GM23338 (cell line): Measurements from ENCODE around the gene TASP1. TPM values are rescaled to one million over a fixed set of nuclear protein-coding genes. Genes with fewer than 3 reads are reported as not detected.

Experiments used
- ATAC-seq: fragments of 200-7000 bp; cut with Tn5 transposase; 3 replicates; pipeline ENCODE4 v1.9.1; 2020
- DNase-seq: peaks from one replicate; pipeline ENCODE4 v3.0.0-alpha.2; 2015; ENCODE audit warnings: low spot score
- H2AFZ ChIP-seq: fragments of 200-600 bp; sonication (generic); 2 replicates; pipeline ENCODE4 v1.8.0; 2016; ENCODE audit warnings: antibody characterized with exemption, mild to moderate bottlenecking, moderate library complexity
- H3F3A ChIP-seq: fragments of 200-600 bp; sonication (generic); replicated peaks from 2 replicates; pipeline ENCODE4 v1.8.0; 2017; ENCODE audit warnings: antibody characterized with exemption, mixed run types, low read depth
- H3K27ac ChIP-seq: fragments of 200-600 bp; sonication (generic); 2 replicates; pipeline ENCODE4 v1.6.1; 2016; ENCODE audit warnings: low read depth
- H3K27me3 ChIP-seq: fragments of 200-600 bp; sonication (generic); 2 replicates; pipeline ENCODE4 v1.8.0; 2016; ENCODE audit warnings: mild to moderate bottlenecking, mixed run types, moderate library complexity; ENCODE audit not compliant: insufficient read depth
- H3K36me3 ChIP-seq: fragments of 200-600 bp; sonication (generic); 2 replicates; pipeline ENCODE4 v1.8.0; 2016; ENCODE audit warnings: mild to moderate bottlenecking; ENCODE audit not compliant: insufficient read depth
- H3K4me1 ChIP-seq: fragments of 200-600 bp; sonication (generic); 2 replicates; pipeline ENCODE4 v1.8.0; 2016; ENCODE audit warnings: mild to moderate bottlenecking, moderate library complexity; ENCODE audit not compliant: insufficient read depth
- H3K4me2 ChIP-seq: fragments of 200-600 bp; sonication (generic); 2 replicates; pipeline ENCODE4 v1.7.1; 2017; ENCODE audit warnings: mixed run types
- H3K4me3 ChIP-seq: fragments of 200-600 bp; sonication (generic); 2 replicates; pipeline ENCODE4 v1.6.1; 2016; ENCODE audit warnings: mixed run types
- H3K79me2 ChIP-seq: fragments of 200-600 bp; sonication (generic); replicated peaks from 2 replicates; pipeline ENCODE4 v1.8.0; 2017; ENCODE audit warnings: mild to moderate bottlenecking; ENCODE audit not compliant: insufficient read depth
- H3K9me2 ChIP-seq: fragments of 200-600 bp; sonication (generic); 2 replicates; pipeline ENCODE4 v1.8.0; 2017; ENCODE audit not compliant: insufficient read depth
- H4K20me1 ChIP-seq: fragments of 200-600 bp; sonication (generic); replicated peaks from 2 replicates; pipeline ENCODE4 v1.8.0; 2017; ENCODE audit warnings: mild to moderate bottlenecking; ENCODE audit not compliant: insufficient read depth
- H3K27ac Mint-ChIP-seq: 2 replicates; pipeline ENCODE4 v1.8.0; 2020; ENCODE audit warnings: inconsistent platforms, mild to moderate bottlenecking, moderate library complexity, mixed read lengths
- H3K27me3 Mint-ChIP-seq: 3 replicates; pipeline ENCODE4 v1.8.0; 2022; ENCODE audit warnings: low read depth, mild to moderate bottlenecking, moderate library complexity, mixed read lengths, inconsistent platforms; ENCODE audit not compliant: insufficient read depth, poor library complexity
- H3K36me3 Mint-ChIP-seq: 3 replicates; pipeline ENCODE4 v1.8.0; 2021; ENCODE audit warnings: low read depth, mild to moderate bottlenecking, inconsistent platforms, moderate library complexity, mixed read lengths
- H3K4me1 Mint-ChIP-seq: 3 replicates; pipeline ENCODE4 v1.8.0; 2020; ENCODE audit warnings: mild to moderate bottlenecking, inconsistent platforms, mixed read lengths
- H3K4me3 Mint-ChIP-seq: 3 replicates; pipeline ENCODE4 v1.8.0; 2021; ENCODE audit warnings: moderate library complexity, mild to moderate bottlenecking, inconsistent platforms, mixed read lengths
- H3K9me3 Mint-ChIP-seq: 3 replicates; pipeline ENCODE4 v1.8.0; 2020; ENCODE audit warnings: moderate library complexity, mild to moderate bottlenecking, inconsistent platforms, mixed read lengths
- CREB1 ChIP-seq: fragments of 250-450 bp; sonication (Bioruptor Pico); IDR thresholded peaks from 2 replicates; pipeline ENCODE4 v1.5.0; 2020; ENCODE audit warnings: low read depth, mild to moderate bottlenecking, moderate library complexity
- EZH2 ChIP-seq: fragments of 200-600 bp; sonication (generic); IDR thresholded peaks from one replicate; pipeline ENCODE4 v1.8.0; 2017; ENCODE audit warnings: antibody characterized with exemption, mild to moderate bottlenecking, low read depth; ENCODE audit not compliant: unreplicated experiment
- JUNB ChIP-seq: IDR thresholded peaks from one replicate; pipeline ENCODE4 v1.6.1; 2016; ENCODE audit warnings: antibody characterized with exemption; ENCODE audit not compliant: unreplicated experiment
- NANOG ChIP-seq: IDR thresholded peaks from 2 replicates; pipeline ENCODE4 v1.6.1; 2016; ENCODE audit warnings: antibody characterized with exemption, borderline replicate concordance
- POLR2AphosphoS5 ChIP-seq: IDR thresholded peaks from 2 replicates; pipeline ENCODE4 v1.6.1; 2016; ENCODE audit warnings: antibody characterized with exemption, low read depth
- polyA plus RNA-seq: library from polyadenylated mRNA; unstranded; fragments of >200 nt; fragmentation: Nextera tagmentation; extraction: Ambion mirVana; gene quantifications from 2 replicates; pipeline ENCODE4 v1.2.1, GENCODE V29; 2016
- total RNA-seq: library from RNA; depleted of rRNA; stranded (reverse); fragments of >200 nt; shearing (Covaris generic); gene quantifications from 2 replicates; pipeline ENCODE4 v1.2.3, GENCODE V29; 2014
- TF ChIP-seq, protein P1 (sequence below): IDR thresholded peaks from 2 replicates; pipeline ENCODE4 v1.6.1; 2016; ENCODE audit warnings: antibody characterized with exemption

TASP1 gene
- total and polyA plus RNA-seq, 2 experiments from 2014 or later, result 9.7 to 9.8 TPM

DNA sequence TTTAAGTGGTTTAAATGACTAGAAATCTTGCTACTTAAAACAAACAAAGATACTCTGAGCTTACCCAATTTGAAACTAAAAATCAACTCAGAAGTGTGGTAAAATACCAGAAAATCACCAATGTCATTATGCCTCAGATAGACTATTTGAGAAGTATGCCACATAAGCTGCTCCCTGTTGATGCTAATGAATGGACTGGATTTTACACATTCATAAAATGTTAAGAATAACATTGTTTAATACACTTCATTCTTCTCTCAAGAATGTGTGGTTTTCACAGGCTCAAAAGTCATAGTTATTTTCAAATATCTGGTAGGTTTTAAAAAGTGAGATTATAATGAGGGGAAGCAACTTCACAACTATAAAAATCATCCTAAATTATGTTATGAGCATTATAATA is 170.6 kb downstream of the TASP1 start:
- TF ChIP-seq, protein P1, sequence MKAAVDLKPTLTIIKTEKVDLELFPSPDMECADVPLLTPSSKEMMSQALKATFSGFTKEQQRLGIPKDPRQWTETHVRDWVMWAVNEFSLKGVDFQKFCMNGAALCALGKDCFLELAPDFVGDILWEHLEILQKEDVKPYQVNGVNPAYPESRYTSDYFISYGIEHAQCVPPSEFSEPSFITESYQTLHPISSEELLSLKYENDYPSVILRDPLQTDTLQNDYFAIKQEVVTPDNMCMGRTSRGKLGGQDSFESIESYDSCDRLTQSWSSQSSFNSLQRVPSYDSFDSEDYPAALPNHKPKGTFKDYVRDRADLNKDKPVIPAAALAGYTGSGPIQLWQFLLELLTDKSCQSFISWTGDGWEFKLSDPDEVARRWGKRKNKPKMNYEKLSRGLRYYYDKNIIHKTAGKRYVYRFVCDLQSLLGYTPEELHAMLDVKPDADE, result no peak
- TF ChIP-seq EZH2, result no peak
- Histone ChIP-seq H3K27me3 (no peaks in the 10 kb centered on the region), H3K79me2 (no peaks in the 10 kb centered on the region), H3K4me2 (no peak overlapping the region), H3F3A (no peaks in the 10 kb centered on the region), H2AFZ (no peak overlapping the region), H3K9me2 (no peaks in the 10 kb centered on the region), H3K4me3 (no peak overlapping the region), H4K20me1 (no peaks in the 10 kb centered on the region), H3K36me3 (no peaks in the 10 kb centered on the region), H3K4me1 (peaks cover 4% of the 10 kb centered on the region; the same call in 1 of the 2 replicates), H3K27ac (no peak overlapping the region)
- ATAC-seq (no peak), DNase-seq (no peak)
- H3K4me3 Mint-ChIP-seq, result no peak overlapping the region
- peaks cover 6% of the 10 kb centered on the region; the same call in 2 of the 3 replicates for H3K4me1 Mint-ChIP-seq
- H3K9me3 Mint-ChIP-seq, result peaks cover 11% of the 10 kb centered on the region
- H3K36me3 Mint-ChIP-seq, result peaks cover 12% of the 10 kb centered on the region; the same call in 2 of the 3 replicates
- H3K27ac Mint-ChIP-seq, result no peak overlapping the region
- H3K27me3 Mint-ChIP-seq, result no peaks in the 10 kb centered on the region

DNA sequence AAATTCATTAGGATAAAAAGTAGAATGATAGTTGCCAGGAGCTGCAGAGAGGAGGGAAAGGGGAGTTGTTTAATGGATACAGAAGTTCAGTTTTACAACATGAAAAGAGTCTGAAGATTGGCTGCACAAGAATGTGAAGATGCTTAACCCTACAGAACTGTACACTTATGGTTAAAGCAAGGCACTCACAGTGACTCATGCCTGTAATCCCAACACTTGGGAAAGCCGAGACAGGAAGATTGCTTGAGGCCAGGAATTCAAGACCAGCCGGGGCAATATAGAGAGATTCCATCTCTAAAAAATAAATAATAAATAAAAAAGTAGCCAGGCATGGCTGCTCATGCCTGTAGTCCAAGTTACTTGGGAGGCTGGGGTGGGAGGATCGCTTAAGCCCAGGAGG is 174.0 kb downstream of the TASP1 start:
- Mint-ChIP-seq H3K27ac (no peak overlapping the region), H3K4me3 (no peak overlapping the region)

DNA sequence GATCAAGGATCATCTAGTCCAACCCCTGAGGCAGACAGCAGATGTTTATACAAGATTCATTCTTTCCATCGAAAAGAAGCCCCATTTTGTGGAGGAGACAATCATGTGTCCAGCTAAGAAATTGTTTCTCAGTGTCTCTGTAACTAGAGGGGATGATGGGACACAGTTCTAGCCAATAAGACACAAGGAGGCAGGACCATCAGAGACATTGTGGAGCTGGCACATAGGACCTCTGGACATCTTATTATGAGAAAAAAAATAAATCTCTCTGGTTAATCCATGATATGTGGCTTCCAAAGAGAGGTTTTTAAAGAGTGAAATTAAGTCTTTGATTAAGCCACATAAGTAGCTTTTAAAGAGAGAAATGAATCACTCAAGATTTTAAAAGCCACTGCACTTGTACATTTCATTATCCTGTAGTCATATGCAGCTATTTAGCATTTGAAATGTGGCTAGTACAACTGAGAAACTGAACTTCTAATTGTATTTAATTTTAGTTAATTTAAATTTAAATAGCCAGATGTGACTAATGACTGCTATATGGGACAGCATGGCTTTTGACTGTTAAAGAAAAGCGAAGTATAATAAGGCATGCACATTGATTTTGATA is 176.8 kb downstream of the TASP1 start:
- no peak for TF ChIP-seq CREB1 (CRISPR knock-in tag)
- no peak for ATAC-seq
- peaks cover 9% of the 10 kb centered on the region; the same call in 2 of the 3 replicates for H3K4me1 Mint-ChIP-seq

More for the DNA sequence above, 174.0 kb downstream of the TASP1 start:
- no peaks in the 10 kb centered on the region for H3K79me2 ChIP-seq
- H3K9me2 ChIP-seq, result no peaks in the 10 kb centered on the region; the same call in 1 of the 2 replicates
- H4K20me1 ChIP-seq, result no peaks in the 10 kb centered on the region
- H3K4me3 ChIP-seq, result no peak overlapping the region
- no peak for TF ChIP-seq NANOG
- TF ChIP-seq POLR2AphosphoS5, result no peak
- TF ChIP-seq CREB1 (CRISPR knock-in tag), result no peak
- TF ChIP-seq JUNB, result no peak
- H3K4me1 Mint-ChIP-seq, result peaks cover 9% of the 10 kb centered on the region; the same call in 2 of the 3 replicates
- no peaks in the 10 kb centered on the region for H3F3A ChIP-seq
- peaks cover 5% of the 10 kb centered on the region; the same call in 2 of the 3 replicates for H3K36me3 Mint-ChIP-seq
- H3K4me1 ChIP-seq, result peaks cover 9% of the 10 kb centered on the region; the same call in 1 of the 2 replicates
- DNase-seq (no peak), ATAC-seq (no peak)
- H2AFZ ChIP-seq, result no peak overlapping the region
- H3K36me3 ChIP-seq, result no peaks in the 10 kb centered on the region
- H3K27me3 Mint-ChIP-seq, result no peaks in the 10 kb centered on the region
- no peak overlapping the region for H3K4me2 ChIP-seq
- H3K27ac ChIP-seq, result no peak overlapping the region
- H3K27me3 ChIP-seq, result no peaks in the 10 kb centered on the region
- H3K9me3 Mint-ChIP-seq, result no peaks in the 10 kb centered on the region

More for the DNA sequence above, 176.8 kb downstream of the TASP1 start:
- Histone ChIP-seq H3K4me2 (no peak overlapping the region), H3K36me3 (no peaks in the 10 kb centered on the region), H3K4me3 (no peak overlapping the region), H3K9me2 (no peaks in the 10 kb centered on the region; the same call in 1 of the 2 replicates), H3K4me1 (peaks cover 9% of the 10 kb centered on the region; the same call in 1 of the 2 replicates), H3K27me3 (no peaks in the 10 kb centered on the region), H3K27ac (no peak overlapping the region), H3F3A (no peaks in the 10 kb centered on the region), H3K79me2 (no peaks in the 10 kb centered on the region), H4K20me1 (no peaks in the 10 kb centered on the region), H2AFZ (no peak overlapping the region)
- H3K27me3 Mint-ChIP-seq, result no peaks in the 10 kb centered on the region
- no peak for DNase-seq
- H3K9me3 Mint-ChIP-seq, result no peaks in the 10 kb centered on the region
- H3K27ac Mint-ChIP-seq, result no peak overlapping the region
- H3K4me3 Mint-ChIP-seq, result no peak overlapping the region
- H3K36me3 Mint-ChIP-seq, result no peaks in the 10 kb centered on the region
